Upper lobe of left lung (tissue), 6 donors: ENCODE data around the gene PRKCA. TPM values are rescaled to one million over a fixed set of nuclear protein-coding genes. Genes with fewer than 3 reads are reported as not detected.

Source experiments
- ATAC-seq, 2 donors: fragments of 200-7000 bp; cut with Tn5 transposase; one replicate each; pipeline ENCODE4 v1.9.1; 2022; ENCODE audit warnings: mild to moderate bottlenecking in 2 of 2, moderate library complexity in 2 of 2; ENCODE audit not compliant: low FRiP score in 2 of 2
- DNase-seq, 2 donors: peaks; one replicate each; pipeline ENCODE4 v3.0.0-alpha.2; 2019 to 2020
- H3K27ac ChIP-seq, 4 donors: fragments of 200-600 bp; sonication (generic); one replicate each; pipeline ENCODE4 v1.5.1; 2016 to 2019
- H3K27me3 ChIP-seq, 4 donors: fragments of 200-600 bp; sonication (generic); one replicate each; pipeline ENCODE4 v1.5.1; 2017 to 2019
- H3K36me3 ChIP-seq, 4 donors: fragments of 200-600 bp; sonication (generic); one replicate each; pipeline ENCODE4 v1.5.1; 2016 to 2019
- H3K4me1 ChIP-seq, 4 donors: fragments of 200-600 bp; sonication (generic); one replicate each; pipeline ENCODE4 v1.5.1; 2018 to 2019
- H3K4me3 ChIP-seq, 4 donors: fragments of 200-600 bp; sonication (generic); one replicate each; pipeline ENCODE4 v1.5.1; 2017 to 2019; ENCODE audit warnings: mild to moderate bottlenecking in 2 of 4, moderate library complexity in 1 of 4
- H3K9me3 ChIP-seq, 4 donors: fragments of 200-600 bp; sonication (generic); one replicate each; pipeline ENCODE4 v1.5.1; 2018 to 2019
- CTCF ChIP-seq, 6 experiments: fragments of 450-650 bp in 4 of 6; fragments of 200-600 bp in 2 of 6; sonication (generic) in 2 of 6; IDR thresholded peaks; one replicate each; pipeline ENCODE4 v1.5.1; 2016 to 2019; ENCODE audit warnings: antibody characterized with exemption in 6 of 6
- EP300 ChIP-seq, 4 donors: sonication (generic); formaldehyde crosslinking; IDR thresholded peaks; one replicate each; pipeline ENCODE4 v1.5.1; 2017; ENCODE audit warnings: antibody characterized with exemption in 4 of 4, control low read depth in 2 of 4
- POLR2A ChIP-seq, 4 donors: fragments of 450-650 bp; IDR thresholded peaks; one replicate each; pipeline ENCODE4 v1.5.1; 2016 to 2017; ENCODE audit warnings: antibody characterized with exemption in 4 of 4, mild to moderate bottlenecking in 2 of 4
- POLR2AphosphoS5 ChIP-seq, 2 donors: sonication (generic); formaldehyde crosslinking; IDR thresholded peaks; one replicate each; pipeline ENCODE4 v1.5.1; 2017; ENCODE audit warnings: antibody characterized with exemption in 2 of 2
- WGBS, 2 donors: methylation state at CpG; one replicate each; pipeline ENCODE4 v1.1.5; 2017 to 2018; 5-methylcytosine and 5-hydroxymethylcytosine counted together
- total RNA-seq, 6 donors: library from RNA; depleted of rRNA in 4 of 6; stranded (reverse); fragments of >200 nt in 4 of 6; gene quantifications; one replicate each; pipeline versions ENCODE4 v1.1.0 to v1.2.1, GENCODE V29; 2016 to 2021
- donor health status: DM: no; HTN: no; CAD: no; lungs with moderate emphysema.
- donor health status: DM: no; HTN: yes; CAD: no; lungs with severe emphysema.

Gene PRKCA
- total RNA-seq, 6 donors from 2014 or later, result 10.9 to 29.3 (median 18.0) TPM

- Histone ChIP-seq H3K4me3 (no peak overlapping the region), H3K27me3 (no peaks in the 10 kb centered on the region), H3K36me3 (no peaks in the 10 kb centered on the region), H3K27ac (no peak overlapping the region), H3K4me1 (no peaks in the 10 kb centered on the region), H3K9me3 (no peaks in the 10 kb centered on the region)
- TF ChIP-seq POLR2A (IDR thresholded peaks at IDR 0.05) (no peak), POLR2AphosphoS5 (IDR thresholded peaks at IDR 0.05) (no peak), EP300 (IDR thresholded peaks at IDR 0.05) (no peak), CTCF (IDR thresholded peaks at IDR 0.05) (no peak)
- DNase-seq, result no peak
- no peak for ATAC-seq
- WGBS, 2 donors, result 77 to 81% methylated on average over 3 of the region's 3 CpGs
These were observed 330.3 kb downstream of the PRKCA start for GRCh38 chr17:66632731-66633130.

GRCh38 chr17:66633317-66633965, 331.0 kb downstream of the PRKCA start:
- no peak for TF ChIP-seq POLR2A (IDR thresholded peaks at IDR 0.05)
- TF ChIP-seq CTCF (IDR thresholded peaks at IDR 0.05), result no peak
- no peak for TF ChIP-seq EP300 (IDR thresholded peaks at IDR 0.05)
- no peak for TF ChIP-seq POLR2AphosphoS5 (IDR thresholded peaks at IDR 0.05)
- no peak for DNase-seq
- Histone ChIP-seq H3K36me3 (no peaks in the 10 kb centered on the region), H3K9me3 (no peaks in the 10 kb centered on the region), H3K4me3 (no peak overlapping the region), H3K27me3 (no peaks in the 10 kb centered on the region), H3K27ac (no peak overlapping the region), H3K4me1 (no peaks in the 10 kb centered on the region)
- ATAC-seq, result no peak
- 51 to 63% methylated on average over 1 to 3 of the region's 3 CpGs for WGBS, 2 donors

GRCh38 chr17:66634193-66634592, 331.8 kb downstream of the PRKCA start:
- ATAC-seq (no peak), DNase-seq (no peak)
- Histone ChIP-seq H3K9me3 (no peaks in the 10 kb centered on the region), H3K4me1 (no peaks in the 10 kb centered on the region), H3K36me3 (no peaks in the 10 kb centered on the region), H3K27me3 (no peaks in the 10 kb centered on the region), H3K4me3 (no peak overlapping the region), H3K27ac (no peak overlapping the region)
- WGBS, 2 donors, result 82 to 85% methylated on average over 1 of the region's 1 CpG
- TF ChIP-seq POLR2A (IDR thresholded peaks at IDR 0.05), result no peak
- TF ChIP-seq POLR2AphosphoS5 (IDR thresholded peaks at IDR 0.05), result no peak
- no peak for TF ChIP-seq EP300 (IDR thresholded peaks at IDR 0.05)
- no peak for TF ChIP-seq CTCF (IDR thresholded peaks at IDR 0.05)

GRCh38 chr17:66635386-66636045, 333.1 kb downstream of the PRKCA start:
- H3K4me1 ChIP-seq, result no peaks in the 10 kb centered on the region
- H3K4me3 ChIP-seq, result no peak overlapping the region
- ATAC-seq (no peak), DNase-seq (no peak)
- H3K9me3 ChIP-seq, result no peaks in the 10 kb centered on the region
- WGBS, 2 donors, result 86 to 94% methylated on average over 7 of the region's 7 CpGs
- H3K27me3 ChIP-seq, result no peaks in the 10 kb centered on the region
- H3K36me3 ChIP-seq, result no peaks in the 10 kb centered on the region
- TF ChIP-seq POLR2AphosphoS5 (IDR thresholded peaks at IDR 0.05) (no peak), CTCF (IDR thresholded peaks at IDR 0.05) (no peak), POLR2A (IDR thresholded peaks at IDR 0.05) (no peak), EP300 (IDR thresholded peaks at IDR 0.05) (no peak)
- H3K27ac ChIP-seq, result no peak overlapping the region

DNA sequence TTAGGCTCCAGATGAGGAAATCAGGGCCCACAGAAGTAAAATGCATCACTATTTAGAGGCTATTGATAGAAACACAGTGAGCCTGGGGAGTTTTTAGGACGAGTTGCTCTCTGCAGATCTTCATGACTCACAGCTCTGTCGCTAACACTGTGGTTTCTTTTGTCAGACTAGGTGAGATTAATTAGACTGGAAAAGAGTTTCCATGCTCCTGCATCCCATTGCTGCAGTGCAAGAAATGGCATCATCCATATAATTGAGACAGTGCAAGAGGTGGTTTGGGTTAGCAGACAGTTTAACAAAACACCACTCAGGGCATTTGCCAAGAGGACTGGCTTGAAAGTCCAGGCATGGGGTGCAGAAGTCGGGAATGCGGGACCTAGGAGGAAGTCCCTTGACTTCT, 333.7 kb downstream of the PRKCA start:
- no peaks in the 10 kb centered on the region for H3K36me3 ChIP-seq
- no peaks in the 10 kb centered on the region for H3K9me3 ChIP-seq
- H3K27ac ChIP-seq, result no peak overlapping the region
- 73 to 87% methylated on average over 4 of the region's 4 CpGs for WGBS, 2 donors
- DNase-seq, result no peak
- H3K27me3 ChIP-seq, result no peaks in the 10 kb centered on the region
- H3K4me1 ChIP-seq, result no peaks in the 10 kb centered on the region
- TF ChIP-seq EP300 (IDR thresholded peaks at IDR 0.05) (no peak), CTCF (IDR thresholded peaks at IDR 0.05) (no peak), POLR2A (IDR thresholded peaks at IDR 0.05) (no peak), POLR2AphosphoS5 (IDR thresholded peaks at IDR 0.05) (no peak)
- ATAC-seq, result peak in 1 of 2 donors; percentile 10
- H3K4me3 ChIP-seq, result no peak overlapping the region
